Erythroblast (primary cell): ENCODE measurements around the gene DTWD2.
"Not testable (repeated sequence)": the region's sequence is repeated elsewhere in the genome, so short reads cannot be mapped to it uniquely, and the experiment has no call there.

ENCODE experiments used
- GATA1 ChIP-seq: IDR thresholded peaks from 2 replicates; pipeline ENCODE4 v1.6.1; 2011; ENCODE audit warnings: low read depth, mild to moderate bottlenecking, control low read depth, low read length, moderate library complexity
- POLR2A ChIP-seq: IDR thresholded peaks from 2 replicates; pipeline ENCODE4 v1.6.1; 2011; ENCODE audit warnings: mild to moderate bottlenecking, low read length

- TF ChIP-seq POLR2A, GATA1: not testable (repeated sequence)
These were observed 138.8 kb downstream of the DTWD2 start for GRCh38 chr5:118849507-118849906.
